Measurements from ENCODE around the gene RASAL1. TPM values are rescaled to one million over a fixed set of nuclear protein-coding genes. Genes with fewer than 3 reads are reported as not detected.

Gene RASAL1
- polyA plus RNA-seq, 1 of the 3 experiments (the other 2 are of a cell fraction), result not detected

DNA sequence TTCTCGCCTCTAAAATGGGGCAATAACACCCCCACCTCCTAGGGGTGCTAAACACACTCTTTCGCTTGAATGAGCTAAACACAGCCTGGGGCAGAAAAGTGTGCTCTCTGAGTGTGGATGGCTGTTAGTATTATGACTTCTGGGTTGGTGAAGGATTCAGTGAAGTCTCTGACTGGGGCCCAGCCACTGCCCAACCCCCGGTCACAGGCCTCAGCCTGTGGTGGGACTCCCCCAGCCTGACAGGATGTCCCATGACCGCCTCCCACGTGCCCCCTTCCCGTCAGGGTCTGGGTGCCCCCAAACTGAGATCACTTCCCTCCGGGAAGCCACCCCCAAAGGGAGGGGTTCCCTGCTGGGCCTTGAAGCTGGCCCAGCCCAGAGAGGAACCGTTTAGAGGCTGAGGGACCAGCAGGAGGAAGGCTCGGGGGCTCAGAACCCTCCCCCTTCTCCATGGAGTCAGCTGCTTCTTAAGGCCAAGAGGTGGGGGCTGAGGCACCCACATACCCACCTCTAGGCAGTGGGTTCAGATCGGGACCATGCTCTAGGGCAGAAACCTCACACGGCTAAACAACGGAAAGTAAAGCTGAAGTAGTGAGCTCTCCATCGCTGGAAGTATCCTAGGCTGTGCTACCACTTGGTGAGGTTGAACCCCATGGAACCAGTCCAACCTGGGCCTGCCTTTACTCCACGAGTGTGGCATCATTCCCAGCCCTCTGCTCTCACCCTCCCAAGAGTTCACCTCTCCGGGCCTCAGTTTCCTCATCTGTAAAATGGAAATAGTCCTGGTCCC is 65.2 kb downstream of the RASAL1 start (continued):
- no peak for TF ChIP-seq YY1 (IDR thresholded peaks at IDR 0.05; ENCODE audit: low read depth)
- no peak for TF ChIP-seq FOXM1 (IDR thresholded peaks at IDR 0.05; ENCODE audit: low read depth)
- no peak for TF ChIP-seq SIN3A (IDR thresholded peaks at IDR 0.05; ENCODE audit: borderline replicate concordance, low read depth, low read length)
- no peak for TF ChIP-seq JUND (IDR thresholded peaks at IDR 0.05)
- TF ChIP-seq ELF1 (IDR thresholded peaks at IDR 0.05), result no peak
- TF ChIP-seq MXI1 (IDR thresholded peaks at IDR 0.05; ENCODE audit: low read depth, low read length), result no peak
- TF ChIP-seq, protein P1, sequence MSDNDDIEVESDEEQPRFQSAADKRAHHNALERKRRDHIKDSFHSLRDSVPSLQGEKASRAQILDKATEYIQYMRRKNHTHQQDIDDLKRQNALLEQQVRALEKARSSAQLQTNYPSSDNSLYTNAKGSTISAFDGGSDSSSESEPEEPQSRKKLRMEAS (IDR thresholded peaks at IDR 0.05; ENCODE audit: low read depth), result no peak

DNA sequence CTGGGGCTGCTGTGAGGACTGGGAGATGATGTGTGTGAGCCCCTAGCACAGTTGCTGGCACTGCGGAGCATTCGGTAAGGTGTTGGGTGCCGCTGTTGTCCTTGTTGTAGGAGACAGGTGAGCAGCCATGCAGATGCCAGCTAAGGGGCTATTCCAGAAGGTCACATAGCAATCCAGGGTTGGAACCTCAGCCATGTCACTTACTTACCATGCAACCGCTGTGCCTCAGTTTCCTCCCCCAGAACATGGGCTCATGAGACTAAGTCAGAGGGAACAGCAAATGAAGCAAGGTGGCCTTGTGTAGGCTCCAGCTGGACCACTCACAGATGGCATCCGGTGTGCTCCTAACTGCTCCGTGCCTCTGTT is 65.8 kb downstream of the RASAL1 start:
- Histone ChIP-seq H3K9ac (no peak overlapping the region), H3F3A (replicated peaks; ENCODE audit: insufficient read depth) (no peaks in the 10 kb centered on the region), H2AFZ (ENCODE audit: low read depth) (no peak overlapping the region), H3K4me3 (ENCODE audit: low read depth in 2 of 2, low read length in 1 of 2) (no peak overlapping the region), H3K4me2 (no peak overlapping the region), H3K9me3 (no peaks in the 10 kb centered on the region), H4K20me1 (ENCODE audit: insufficient read depth) (no peaks in the 10 kb centered on the region), H3K79me2 (ENCODE audit: insufficient read depth) (no peaks in the 10 kb centered on the region), H3K4me1 (ENCODE audit: control insufficient read depth in 1 of 2, insufficient read depth in 2 of 2, low read depth in 1 of 2, low read length in 1 of 2) (peaks cover 0 to 3% of the 10 kb centered on the region in 2 experiments; a peak in 1 of 4 replicates), H3K36me3 (replicated peaks in 1 of 2; ENCODE audit: control insufficient read depth in 1 of 2, insufficient read depth in 2 of 2, low read length in 1 of 2) (no peaks in the 10 kb centered on the region), H3K9me2 (no peaks in the 10 kb centered on the region), H3K27me3 (ENCODE audit: insufficient read depth) (no peaks in the 10 kb centered on the region), H3K27ac (ENCODE audit: low read depth in 2 of 2, low read length in 1 of 2) (no peak overlapping the region)
- no peak for TF ChIP-seq SMC3 (IDR thresholded peaks at IDR 0.05; ENCODE audit: low read depth, low read length)
- no peak for TF ChIP-seq TAF1 (IDR thresholded peaks at IDR 0.05; ENCODE audit: borderline replicate concordance, low read depth, low read length)
- no peak for TF ChIP-seq FOXJ3 (CRISPR knock-in tag; IDR thresholded peaks at IDR 0.05)
- TF ChIP-seq, protein P2, sequence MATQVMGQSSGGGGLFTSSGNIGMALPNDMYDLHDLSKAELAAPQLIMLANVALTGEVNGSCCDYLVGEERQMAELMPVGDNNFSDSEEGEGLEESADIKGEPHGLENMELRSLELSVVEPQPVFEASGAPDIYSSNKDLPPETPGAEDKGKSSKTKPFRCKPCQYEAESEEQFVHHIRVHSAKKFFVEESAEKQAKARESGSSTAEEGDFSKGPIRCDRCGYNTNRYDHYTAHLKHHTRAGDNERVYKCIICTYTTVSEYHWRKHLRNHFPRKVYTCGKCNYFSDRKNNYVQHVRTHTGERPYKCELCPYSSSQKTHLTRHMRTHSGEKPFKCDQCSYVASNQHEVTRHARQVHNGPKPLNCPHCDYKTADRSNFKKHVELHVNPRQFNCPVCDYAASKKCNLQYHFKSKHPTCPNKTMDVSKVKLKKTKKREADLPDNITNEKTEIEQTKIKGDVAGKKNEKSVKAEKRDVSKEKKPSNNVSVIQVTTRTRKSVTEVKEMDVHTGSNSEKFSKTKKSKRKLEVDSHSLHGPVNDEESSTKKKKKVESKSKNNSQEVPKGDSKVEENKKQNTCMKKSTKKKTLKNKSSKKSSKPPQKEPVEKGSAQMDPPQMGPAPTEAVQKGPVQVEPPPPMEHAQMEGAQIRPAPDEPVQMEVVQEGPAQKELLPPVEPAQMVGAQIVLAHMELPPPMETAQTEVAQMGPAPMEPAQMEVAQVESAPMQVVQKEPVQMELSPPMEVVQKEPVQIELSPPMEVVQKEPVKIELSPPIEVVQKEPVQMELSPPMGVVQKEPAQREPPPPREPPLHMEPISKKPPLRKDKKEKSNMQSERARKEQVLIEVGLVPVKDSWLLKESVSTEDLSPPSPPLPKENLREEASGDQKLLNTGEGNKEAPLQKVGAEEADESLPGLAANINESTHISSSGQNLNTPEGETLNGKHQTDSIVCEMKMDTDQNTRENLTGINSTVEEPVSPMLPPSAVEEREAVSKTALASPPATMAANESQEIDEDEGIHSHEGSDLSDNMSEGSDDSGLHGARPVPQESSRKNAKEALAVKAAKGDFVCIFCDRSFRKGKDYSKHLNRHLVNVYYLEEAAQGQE (IDR thresholded peaks at IDR 0.05; ENCODE audit: low read depth, low read length), result no peak
- no peak for TF ChIP-seq MEF2A (IDR thresholded peaks at IDR 0.05; ENCODE audit: borderline replicate concordance, low read depth)
- no peak for TF ChIP-seq FOSL2 (IDR thresholded peaks at IDR 0.05; ENCODE audit: borderline replicate concordance, low read depth)
- TF ChIP-seq EZH2phosphoT487 (IDR thresholded peaks at IDR 0.05; ENCODE audit: borderline replicate concordance, low read depth), result no peak
- TF ChIP-seq RXRA (IDR thresholded peaks at IDR 0.05; ENCODE audit: borderline replicate concordance, low read depth), result no peak
- TF ChIP-seq FOXM1 (IDR thresholded peaks at IDR 0.05; ENCODE audit: low read depth), result no peak
- TF ChIP-seq, protein P3, sequence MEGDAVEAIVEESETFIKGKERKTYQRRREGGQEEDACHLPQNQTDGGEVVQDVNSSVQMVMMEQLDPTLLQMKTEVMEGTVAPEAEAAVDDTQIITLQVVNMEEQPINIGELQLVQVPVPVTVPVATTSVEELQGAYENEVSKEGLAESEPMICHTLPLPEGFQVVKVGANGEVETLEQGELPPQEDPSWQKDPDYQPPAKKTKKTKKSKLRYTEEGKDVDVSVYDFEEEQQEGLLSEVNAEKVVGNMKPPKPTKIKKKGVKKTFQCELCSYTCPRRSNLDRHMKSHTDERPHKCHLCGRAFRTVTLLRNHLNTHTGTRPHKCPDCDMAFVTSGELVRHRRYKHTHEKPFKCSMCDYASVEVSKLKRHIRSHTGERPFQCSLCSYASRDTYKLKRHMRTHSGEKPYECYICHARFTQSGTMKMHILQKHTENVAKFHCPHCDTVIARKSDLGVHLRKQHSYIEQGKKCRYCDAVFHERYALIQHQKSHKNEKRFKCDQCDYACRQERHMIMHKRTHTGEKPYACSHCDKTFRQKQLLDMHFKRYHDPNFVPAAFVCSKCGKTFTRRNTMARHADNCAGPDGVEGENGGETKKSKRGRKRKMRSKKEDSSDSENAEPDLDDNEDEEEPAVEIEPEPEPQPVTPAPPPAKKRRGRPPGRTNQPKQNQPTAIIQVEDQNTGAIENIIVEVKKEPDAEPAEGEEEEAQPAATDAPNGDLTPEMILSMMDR (IDR thresholded peaks at IDR 0.05), result no peak
- TF ChIP-seq NFIC (IDR thresholded peaks at IDR 0.05; ENCODE audit: borderline replicate concordance), result no peak
- TF ChIP-seq POLR2AphosphoS5 (IDR thresholded peaks at IDR 0.05; ENCODE audit: low read depth, low read length), result no peak
- TF ChIP-seq, protein P4, sequence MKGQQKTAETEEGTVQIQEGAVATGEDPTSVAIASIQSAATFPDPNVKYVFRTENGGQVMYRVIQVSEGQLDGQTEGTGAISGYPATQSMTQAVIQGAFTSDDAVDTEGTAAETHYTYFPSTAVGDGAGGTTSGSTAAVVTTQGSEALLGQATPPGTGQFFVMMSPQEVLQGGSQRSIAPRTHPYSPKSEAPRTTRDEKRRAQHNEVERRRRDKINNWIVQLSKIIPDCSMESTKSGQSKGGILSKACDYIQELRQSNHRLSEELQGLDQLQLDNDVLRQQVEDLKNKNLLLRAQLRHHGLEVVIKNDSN (IDR thresholded peaks at IDR 0.05; ENCODE audit: borderline replicate concordance, low read depth), result no peak
- no peak for TF ChIP-seq TCF12 (IDR thresholded peaks at IDR 0.05)
- no peak for TF ChIP-seq JUND (IDR thresholded peaks at IDR 0.05)
- no peak for TF ChIP-seq YY1 (IDR thresholded peaks at IDR 0.05; ENCODE audit: low read depth)
- no peak for TF ChIP-seq ELF1 (IDR thresholded peaks at IDR 0.05)
- no peak for TF ChIP-seq GABPA (IDR thresholded peaks at IDR 0.05; ENCODE audit: low read depth)
- no peak for TF ChIP-seq EP300 (IDR thresholded peaks at IDR 0.05; ENCODE audit: borderline replicate concordance in 1 of 2, low read depth in 1 of 2, low read length in 1 of 2)
- no peak for DNase-seq
- WGBS (ENCODE audit: low lambda C conversion rate), result 88% methylated on average over 4 of the region's 6 CpGs
- CTCF ChIA-PET, result interaction anchor here (0.9 kb wide), 1 partner anchor 83 kb away, joined by 3 read pairs; no protein-coding TSS in a partner anchor
- POLR2A ChIA-PET, result no interaction called here
